HG02763 (cell line): ENCODE data around the gene ABCC9.

Source experiments
- ATAC-seq: cut with Tn5 transposase; IDR thresholded peaks from one replicate; pipeline ENCODE4 v1.9.1; 2021; ENCODE audit warnings: mild to moderate bottlenecking, moderate library complexity; ENCODE audit not compliant: unreplicated experiment

ABCC9 gene

GRCh38 chr12:21940549-21941505 lies at the start of gene ABCC9:
Gene ABCC9 (minus strand): TSS chr12:21941426. CDS start chr12:21936674, 4,752 bp downstream.
- ATAC-seq: no peak

GRCh38 chr12:21989819-21990412 lies 48.7 kb upstream of the ABCC9 start:
- no peak for ATAC-seq

- no peak for ATAC-seq
These were observed 47.4 kb upstream of the ABCC9 start for GRCh38 chr12:21988619-21989018.

- no peak for ATAC-seq
These were observed 46.5 kb upstream of the ABCC9 start for GRCh38 chr12:21987755-21988154.

- no peak for ATAC-seq
These were observed 43.9 kb upstream of the ABCC9 start for GRCh38 chr12:21985155-21985554.

GRCh38 chr12:21984375-21984774 lies 43.1 kb upstream of the ABCC9 start:
- no peak for ATAC-seq

GRCh38 chr12:21983095-21983494 lies 41.9 kb upstream of the ABCC9 start:
- no peak for ATAC-seq

GRCh38 chr12:21980544-21980943 lies 39.3 kb upstream of the ABCC9 start:
- ATAC-seq: no peak

GRCh38 chr12:21975293-21975692 lies 34.1 kb upstream of the ABCC9 start:
- ATAC-seq: no peak

GRCh38 chr12:21973221-21973620 lies 32.0 kb upstream of the ABCC9 start:
- no peak for ATAC-seq

GRCh38 chr12:21972055-21972454 lies 30.8 kb upstream of the ABCC9 start:
- no peak for ATAC-seq

- no peak for ATAC-seq
These were observed 30.1 kb upstream of the ABCC9 start for GRCh38 chr12:21971344-21971743.

- no peak for ATAC-seq
These were observed 21.6 kb upstream of the ABCC9 start for GRCh38 chr12:21962821-21963220.

- no peak for ATAC-seq
These were observed 21.0 kb upstream of the ABCC9 start for GRCh38 chr12:21962236-21962635.

- no peak for ATAC-seq
These were observed 9.4 kb upstream of the ABCC9 start for GRCh38 chr12:21950649-21951048.

GRCh38 chr12:21949036-21949435 lies 7.8 kb upstream of the ABCC9 start:
- ATAC-seq: no peak

- ATAC-seq: no peak
These were observed 5.8 kb upstream of the ABCC9 start for GRCh38 chr12:21946983-21947382.

- ATAC-seq: no peak
These were observed 3.8 kb upstream of the ABCC9 start for GRCh38 chr12:21945002-21945401.

GRCh38 chr12:21942377-21942703 lies 1.1 kb upstream of the ABCC9 start:
- no peak for ATAC-seq

GRCh38 chr12:21941506-21942376 lies 515 bp upstream of the ABCC9 start:
- ATAC-seq: no peak

GRCh38 chr12:21939435-21939834 lies 1.8 kb downstream of the ABCC9 start:
- ATAC-seq: no peak
